SH-SY5Y (cell line): ENCODE measurements around the gene S100P.

Experiments
- GATA2 ChIP-seq: IDR thresholded peaks from 2 replicates; pipeline ENCODE4 v1.6.1; 2011; ENCODE audit warnings: mild to moderate bottlenecking, low read depth, low read length
- GATA3 ChIP-seq: IDR thresholded peaks from 2 replicates; pipeline ENCODE4 v1.6.1; 2011; ENCODE audit warnings: low read depth, mild to moderate bottlenecking, low read length, moderate library complexity

DNA sequence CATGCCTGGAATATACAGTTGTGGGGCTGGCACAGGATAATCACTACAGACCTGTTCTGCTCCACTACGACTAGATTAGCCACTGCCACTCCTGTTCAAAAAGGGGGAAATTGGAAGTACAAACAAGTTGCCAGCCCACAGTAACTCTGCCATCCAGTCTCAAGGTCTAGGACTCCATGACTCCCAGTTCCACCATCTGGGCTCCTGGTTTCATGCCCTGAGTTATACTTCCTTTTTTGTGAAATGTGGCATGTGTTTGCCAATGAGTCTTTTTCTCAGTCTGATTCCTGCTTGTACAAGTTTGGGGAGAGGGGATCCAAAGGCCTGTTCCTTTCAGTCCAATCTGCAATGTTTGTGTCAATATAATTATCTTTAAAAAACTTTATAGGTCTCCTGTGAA lies 21.3 kb downstream of the S100P start:
- TF ChIP-seq GATA3, result no peak
- no peak for TF ChIP-seq GATA2
